H1 (cell line): ENCODE data around the gene C7orf25. TPM values are rescaled to one million over a fixed set of nuclear protein-coding genes. Genes with fewer than 3 reads are reported as not detected.

Experiments used
- CTCF ChIA-PET: fragments of 300-600 bp; sonication (Branson Sonifier 250); formaldehyde crosslinking; loops from one replicate; lab custom pipeline; 2021; ENCODE audit not compliant: partially characterized antibody; lab: Charles Lee
- POLR2A ChIA-PET: fragments of 300-600 bp; sonication (Branson Sonifier 250); formaldehyde crosslinking; loops from one replicate; lab custom pipeline; 2021; ENCODE audit warnings: inconsistent platforms; ENCODE audit not compliant: partially characterized antibody; lab: Charles Lee
- DNase-seq, 2 experiments: peaks; one replicate each; pipeline versions ENCODE4 v3.0.0 to v3.0.0-alpha.2; 2010 to 2022; ENCODE audit warnings: low spot score in 2 of 2, low read depth in 1 of 2, mixed read lengths in 1 of 2
- FAIRE-seq: peaks from 2 replicates; lab custom pipeline; 2011; peaks lifted over from hg19 to GRCh38; lab: Jason Lieb, UNC
- H2AFZ ChIP-seq: 2 replicates; pipeline ENCODE4 v1.8.1; 2012; ENCODE audit warnings: low read length, inconsistent platforms
- H2AK5ac ChIP-seq: 2 replicates; pipeline ENCODE4 v1.6.1; 2013; ENCODE audit warnings: low read depth, low read length
- H2BK120ac ChIP-seq: replicated peaks from 2 replicates; pipeline ENCODE3; 2013; ENCODE audit warnings: low read depth, low read length, inconsistent platforms
- H2BK12ac ChIP-seq: 2 replicates; pipeline ENCODE4 v1.6.1; 2013; ENCODE audit warnings: low read depth, low read length
- H2BK15ac ChIP-seq: 2 replicates; pipeline ENCODE4 v1.6.1; 2013; ENCODE audit warnings: low read length
- H2BK20ac ChIP-seq: 2 replicates; pipeline ENCODE4 v1.6.1; 2013; ENCODE audit warnings: low read length
- H2BK5ac ChIP-seq: 2 replicates; pipeline ENCODE4 v1.6.1; 2013; ENCODE audit warnings: low read depth, low read length
- H3K14ac ChIP-seq: 2 replicates; pipeline ENCODE4 v1.6.1; 2013; ENCODE audit warnings: inconsistent platforms; ENCODE audit not compliant: insufficient read length
- H3K18ac ChIP-seq: 2 replicates; pipeline ENCODE4 v1.6.1; 2013; ENCODE audit warnings: low read length; ENCODE audit errors: extremely low read depth
- H3K23ac ChIP-seq: 2 replicates; pipeline ENCODE4 v1.6.1; 2013; ENCODE audit warnings: inconsistent platforms; ENCODE audit not compliant: insufficient read length
- H3K23me2 ChIP-seq: 2 replicates; pipeline ENCODE4 v1.6.1; 2013; ENCODE audit warnings: low read depth, low read length
- H3K27ac ChIP-seq: 2 replicates; pipeline ENCODE4 v1.6.1; 2011; ENCODE audit warnings: low read depth, low read length, inconsistent platforms
- H3K27me3 ChIP-seq, 4 experiments: replicated peaks in 1 of 4; 1 replicate in 1 of 4; 2 replicates in 3 of 4; pipeline versions ENCODE4 v1.6.1 to v1.8.1; 2011 to 2013; ENCODE audit warnings: low read length in 3 of 4, mild to moderate bottlenecking in 3 of 4, inconsistent platforms in 2 of 4, mixed read lengths in 2 of 4, moderate library complexity in 1 of 4; ENCODE audit not compliant: control insufficient read depth in 3 of 4, insufficient read depth in 3 of 4; ENCODE audit errors: extremely low read depth in 1 of 4
- H3K36me3 ChIP-seq, 4 experiments: 2 replicates each; pipeline versions ENCODE4 v1.6.1 to v1.8.1; 2011 to 2013; ENCODE audit warnings: mild to moderate bottlenecking in 4 of 4, low read length in 3 of 4, moderate library complexity in 2 of 4, control low read depth in 1 of 4, inconsistent platforms in 1 of 4; ENCODE audit not compliant: insufficient read depth in 4 of 4, control insufficient read depth in 2 of 4
- H3K4ac ChIP-seq: replicated peaks from 2 replicates; pipeline ENCODE3; 2013; ENCODE audit warnings: low read length, low read depth, mixed read lengths, inconsistent platforms; ENCODE audit not compliant: insufficient read length
- H3K4me1 ChIP-seq, 4 experiments: replicated peaks in 1 of 4; 1 replicate in 1 of 4; 2 replicates in 3 of 4; pipeline versions ENCODE4 v1.6.1 to v1.8.1; 2011 to 2013; ENCODE audit warnings: low read length in 3 of 4, inconsistent platforms in 2 of 4, mixed read lengths in 1 of 4; ENCODE audit not compliant: insufficient read depth in 4 of 4, control insufficient read depth in 3 of 4
- H3K4me2 ChIP-seq, 2 experiments: 2 replicates each; pipeline versions ENCODE4 v1.6.1 to v1.8.1; 2011 to 2013; ENCODE audit warnings: low read depth in 2 of 2, low read length in 2 of 2, control low read depth in 1 of 2, inconsistent platforms in 1 of 2, mild to moderate bottlenecking in 1 of 2; ENCODE audit not compliant: insufficient read depth in 1 of 2
- H3K4me3 ChIP-seq, 4 experiments: fragments of 200-600, 300-600 bp in 1 of 4; sonication (generic), shearing (Covaris generic), sonication (Bioruptor Twin) in 1 of 4; 2 replicates each; pipeline versions ENCODE4 v1.5.1 to v1.8.1; 2011 to 2016; ENCODE audit warnings: low read length in 4 of 4, low read depth in 3 of 4, control low read depth in 2 of 4, inconsistent platforms in 2 of 4, mild to moderate bottlenecking in 2 of 4, mixed read lengths in 1 of 4, moderate library complexity in 1 of 4; ENCODE audit not compliant: insufficient read depth in 2 of 4; ENCODE audit errors: extremely low read depth in 1 of 4
- H3K56ac ChIP-seq: replicated peaks from 2 replicates; pipeline ENCODE3; 2013; ENCODE audit warnings: low read depth, mild to moderate bottlenecking, mixed read lengths, low read length, inconsistent platforms; ENCODE audit not compliant: insufficient read length
- H3K79me1 ChIP-seq: 2 replicates; pipeline ENCODE4 v1.6.1; 2013; ENCODE audit warnings: low read depth, low read length, control low read depth
- H3K79me2 ChIP-seq, 2 experiments: 2 replicates each; pipeline versions ENCODE4 v1.6.1 to v1.8.1; 2012 to 2013; ENCODE audit warnings: low read length in 2 of 2, mild to moderate bottlenecking in 2 of 2, inconsistent platforms in 1 of 2; ENCODE audit not compliant: insufficient read depth in 2 of 2, control insufficient read depth in 1 of 2
- H3K9ac ChIP-seq, 4 experiments: replicated peaks in 1 of 4; 1 replicate in 1 of 4; 2 replicates in 3 of 4; pipeline versions ENCODE4 v1.6.1 to v1.8.1; 2011 to 2013; ENCODE audit warnings: low read depth in 3 of 4, low read length in 3 of 4, control low read depth in 2 of 4, mild to moderate bottlenecking in 2 of 4, moderate library complexity in 2 of 4, inconsistent platforms in 1 of 4; ENCODE audit errors: extremely low read depth in 1 of 4
- H3K9me3 ChIP-seq, 2 experiments: 2 replicates each; pipeline versions ENCODE4 v1.6.1 to v1.8.1; 2012 to 2013; ENCODE audit warnings: mild to moderate bottlenecking in 2 of 2, moderate library complexity in 2 of 2, control low read depth in 1 of 2, inconsistent platforms in 1 of 2, low read depth in 1 of 2, low read length in 1 of 2, mixed read lengths in 1 of 2; ENCODE audit not compliant: insufficient read depth in 2 of 2
- H4K20me1 ChIP-seq, 2 experiments: replicated peaks in 1 of 2; 2 replicates each; pipeline versions ENCODE3 to v1.8.1; 2011 to 2013; ENCODE audit warnings: inconsistent platforms in 2 of 2, low read length in 2 of 2, mild to moderate bottlenecking in 1 of 2; ENCODE audit not compliant: insufficient read depth in 2 of 2, control insufficient read depth in 1 of 2
- H4K5ac ChIP-seq: 2 replicates; pipeline ENCODE4 v1.6.1; 2013; ENCODE audit warnings: low read length, low read depth, mixed read lengths, inconsistent platforms; ENCODE audit not compliant: insufficient read length
- H4K8ac ChIP-seq: 2 replicates; pipeline ENCODE4 v1.8.0; 2013; ENCODE audit warnings: mild to moderate bottlenecking, moderate library complexity, low read length, inconsistent platforms; ENCODE audit not compliant: insufficient read depth; ENCODE audit errors: extremely low read depth
- H4K91ac ChIP-seq: replicated peaks from 2 replicates; pipeline ENCODE3; 2013; ENCODE audit warnings: low read length, mixed read lengths, inconsistent platforms; ENCODE audit not compliant: insufficient read length
- BACH1 ChIP-seq: IDR thresholded peaks from 2 replicates; pipeline ENCODE4 v1.6.1; 2012; ENCODE audit warnings: low read length, improper control_type of control experiment
- BCL11A ChIP-seq, 2 experiments: IDR thresholded peaks; one replicate each; pipeline ENCODE4 v1.6.1; 2011; ENCODE audit warnings: low read depth in 2 of 2, low read length in 2 of 2, mild to moderate bottlenecking in 2 of 2
- BRCA1 ChIP-seq: IDR thresholded peaks from 2 replicates; pipeline ENCODE4 v1.6.1; 2012; ENCODE audit warnings: low read depth, low read length, improper control_type of control experiment
- EZH2 ChIP-seq: fragments of 200-600 bp; sonication (generic); IDR thresholded peaks from 2 replicates; pipeline ENCODE4 v1.7.1; 2012; ENCODE audit warnings: low read depth, mild to moderate bottlenecking, moderate library complexity, low read length, inconsistent platforms; ENCODE audit not compliant: severe bottlenecking
- GTF2F1 ChIP-seq: IDR thresholded peaks from 2 replicates; pipeline ENCODE4 v1.6.1; 2012; ENCODE audit warnings: low read depth, low read length, improper control_type of control experiment, borderline replicate concordance
- KDM1A ChIP-seq: fragments of 200-600, 300-600 bp; sonication (generic); IDR thresholded peaks from 2 replicates; pipeline ENCODE4 v1.7.1; 2016; ENCODE audit warnings: mild to moderate bottlenecking, low read length, borderline replicate concordance
- PHF8 ChIP-seq: fragments of 200-600 bp; sonication (generic); conservative IDR thresholded peaks from 2 replicates; pipeline ENCODE4 v1.7.1; 2012; ENCODE audit warnings: low read depth, mild to moderate bottlenecking, inconsistent platforms, low read length, moderate library complexity
- POLR2A ChIP-seq, 2 experiments: IDR thresholded peaks; 1 replicate in 1 of 2; 2 replicates in 1 of 2; pipeline ENCODE4 v1.6.1; 2011; ENCODE audit warnings: low read depth in 2 of 2, low read length in 2 of 2, mild to moderate bottlenecking in 2 of 2; ENCODE audit errors: control extremely low read depth in 1 of 2
- SIN3A ChIP-seq, 2 experiments: IDR thresholded peaks in 1 of 2; conservative IDR thresholded peaks in 1 of 2; 2 replicates each; pipeline ENCODE4 v1.6.1; 2011 to 2012; ENCODE audit warnings: low read length in 2 of 2, improper control_type of control experiment in 1 of 2, low read depth in 1 of 2, mild to moderate bottlenecking in 1 of 2
- SIX5 ChIP-seq: IDR thresholded peaks from 2 replicates; pipeline ENCODE4 v1.6.1; 2011; ENCODE audit warnings: mild to moderate bottlenecking, low read depth, low read length
- SUZ12 ChIP-seq: fragments of 200-600 bp; sonication (generic); IDR thresholded peaks from 2 replicates; pipeline ENCODE4 v1.6.1; 2012; ENCODE audit warnings: mild to moderate bottlenecking, inconsistent platforms, low read length, moderate library complexity, mixed read lengths
- ZNF274 ChIP-seq: IDR thresholded peaks from 2 replicates; pipeline ENCODE4 v1.7.0; 2012; ENCODE audit warnings: low read length, borderline replicate concordance; ENCODE audit errors: extremely low read depth
- WGBS, 2 experiments: shearing (Covaris generic) in 1 of 2; methylation state at CpG; one replicate each; pipeline versions ENCODE4 v1.1.6 to v1.1.7; 2013 to 2015; ENCODE audit warnings: low lambda C conversion rate in 2 of 2, mixed read lengths in 2 of 2, inconsistent platforms in 1 of 2, low coverage in 1 of 2, missing lambda C conversion rate in 1 of 2; ENCODE audit not compliant: insufficient replicate concordance in 2 of 2, insufficient coverage in 1 of 2, insufficient read length in 1 of 2; ENCODE audit errors: extremely low coverage in 1 of 2, missing lambda C conversion rate in 1 of 2; 5-methylcytosine and 5-hydroxymethylcytosine counted together
- polyA plus RNA-seq, 7 experiments: library from polyadenylated mRNA; depleted of rRNA in 3 of 7; stranded (reverse) in 5 of 7; unstranded in 2 of 7; fragments of >200 nt in 5 of 7; fragments of 200-250 nt in 2 of 7; gene quantifications; 1 replicate in 5 of 7; 2 replicates in 1 of 7; 4 replicates in 1 of 7; pipeline versions ENCODE4 v1.2.1 to v1.2.3, GENCODE V29; 2011 to 2013; ENCODE audit warnings: missing spikeins in 2 of 7, mixed read lengths in 2 of 7
- total RNA-seq: library from RNA; stranded (reverse); fragmentation: NEBNext Ultra II Directional; extraction: Animal tissue kit (Norgen Biotek cat#: 25700); gene quantifications from 2 replicates; pipeline ENCODE4 v1.2.1, GENCODE V29; 2021

The C7orf25 gene
- total and polyA plus RNA-seq, 2 of the 8 experiments (the other 6 are each of a cell fraction or from before 2014, with no cell fraction given) = 0.70 to 4.5 TPM

- POLR2A ChIA-PET = interaction anchor here (9.1 kb wide), 1 partner anchor 13 kb away, joined by 112 read pairs; the partner anchor contains the start of genes MRPL32 and PSMA2
- no peak overlapping the region for H3K4me2 ChIP-seq
- H3K18ac ChIP-seq = no peak overlapping the region
- no peak overlapping the region for H3K27ac ChIP-seq
- H3K9me3 ChIP-seq = no peaks in the 10 kb centered on the region
- H3K23ac ChIP-seq = no peak overlapping the region
- H3K23me2 ChIP-seq = peaks cover 2% of the 10 kb centered on the region; the same call in 1 of the 2 replicates
- H3K36me3 ChIP-seq = peaks cover 2 to 41% (median 15%) of the 10 kb centered on the region in 4 experiments; a peak in 5 of 8 replicates
- H2AK5ac ChIP-seq = no peak overlapping the region
- no peak overlapping the region for H2BK120ac ChIP-seq
- H2BK5ac ChIP-seq = no peak overlapping the region
- H3K79me1 ChIP-seq = peaks cover 4% of the 10 kb centered on the region; the same call in 1 of the 2 replicates
- no peak for TF ChIP-seq PHF8
- TF ChIP-seq SIX5 = no peak
- TF ChIP-seq SIN3A (conservative IDR thresholded peaks at IDR 0.05 in 1 of 2, IDR thresholded peaks at IDR 0.05 in 1 of 2; ENCODE audit: low read depth in 1 of 2, low read length in 2 of 2) = no peak
- no peak for TF ChIP-seq SUZ12
- no peak for TF ChIP-seq KDM1A
- TF ChIP-seq BACH1 = no peak
- TF ChIP-seq EZH2 = no peak
- no peak for TF ChIP-seq POLR2A (IDR thresholded peaks at IDR 0.05; ENCODE audit: control extremely low read depth in 1 of 2, low read depth in 2 of 2, low read length in 2 of 2)
- no peak for TF ChIP-seq BRCA1
- no peak for TF ChIP-seq ZNF274
- TF ChIP-seq GTF2F1 = no peak
- TF ChIP-seq BCL11A (IDR thresholded peaks at IDR 0.05; ENCODE audit: low read depth in 2 of 2, low read length in 2 of 2) = no peak
- H2AFZ ChIP-seq = no peak overlapping the region
- WGBS, 2 experiments = 82% methylated on average over 2 of the region's 2 CpGs; no CpG with 5 or more reads in 1 of the 2 experiments
- DNase-seq = no peak
- H3K4ac ChIP-seq = no peak overlapping the region
- peaks cover 0 to 10% of the 10 kb centered on the region in 2 experiments; a peak in 2 of 4 replicates for H3K79me2 ChIP-seq
- CTCF ChIA-PET = interaction anchor here (1.2 kb wide), 1 partner anchor 297 kb away, joined by 3 read pairs; no protein-coding TSS in a partner anchor
- H3K14ac ChIP-seq = no peak overlapping the region
- no peak overlapping the region for H3K9ac ChIP-seq
- no peak overlapping the region for H2BK12ac ChIP-seq
- no peak overlapping the region for H2BK15ac ChIP-seq
- H3K4me3 ChIP-seq = no peak overlapping the region
- H2BK20ac ChIP-seq = no peak overlapping the region
- peaks cover 0 to under 1% of the 10 kb centered on the region in 2 experiments for H4K20me1 ChIP-seq
- FAIRE-seq = no peak
- H3K27me3 ChIP-seq = no peaks in the 10 kb centered on the region
- H4K91ac ChIP-seq = no peak overlapping the region
- peaks cover 2 to 11% (median 5%) of the 10 kb centered on the region in 4 experiments; a peak in 6 of 7 replicates for H3K4me1 ChIP-seq
- H3K56ac ChIP-seq = no peak overlapping the region
- no peak overlapping the region for H4K8ac ChIP-seq
- H4K5ac ChIP-seq = no peak overlapping the region
These were observed 1.7 kb upstream of the C7orf25 start for GRCh38 chr7:42913591-42913990.
